Neural cell (in vitro differentiated cells): ENCODE data around the gene VAMP1. TPM values are rescaled to one million over a fixed set of nuclear protein-coding genes. Genes with fewer than 3 reads are reported as not detected.

Experiments
- H2AFZ ChIP-seq: fragments of 200-600, 300-800 bp; sonication (generic), shearing (Covaris generic); 2 replicates; pipeline ENCODE4 v1.6.0; 2014; ENCODE audit warnings: low read depth, mild to moderate bottlenecking, antibody characterized with exemption, low read length, moderate library complexity
- H3F3A ChIP-seq: fragments of 200-600 bp; shearing (Covaris generic); 2 replicates; pipeline ENCODE4 v1.6.1; 2016; ENCODE audit warnings: mild to moderate bottlenecking, moderate library complexity, mixed read lengths, antibody characterized with exemption, low read length; ENCODE audit not compliant: insufficient read depth, poor library complexity, severe bottlenecking
- H3K27ac ChIP-seq: fragments of 200-600, 300-800 bp; sonication (generic), shearing (Covaris generic); 2 replicates; pipeline ENCODE4 v1.5.1; 2014; ENCODE audit warnings: mild to moderate bottlenecking, low read length, moderate library complexity
- H3K27me3 ChIP-seq: fragments of 300-800, 200-600 bp; sonication (generic), shearing (Covaris generic); 2 replicates; pipeline ENCODE4 v1.6.0; 2014; ENCODE audit warnings: mild to moderate bottlenecking, low read depth, low read length, moderate library complexity; ENCODE audit not compliant: insufficient read depth
- H3K36me3 ChIP-seq: fragments of 300-800, 200-600 bp; sonication (generic), shearing (Covaris generic); 2 replicates; pipeline ENCODE4 v1.5.1; 2014; ENCODE audit warnings: mild to moderate bottlenecking, antibody characterized with exemption, low read length, moderate library complexity; ENCODE audit not compliant: insufficient read depth
- H3K4me2 ChIP-seq: fragments of 300-800, 200-600 bp; sonication (generic), shearing (Covaris generic); 2 replicates; pipeline ENCODE4 v1.6.0; 2014; ENCODE audit warnings: mild to moderate bottlenecking, low read length
- H3K4me3 ChIP-seq: fragments of 300-800, 200-600 bp; sonication (generic), shearing (Covaris generic); 2 replicates; pipeline ENCODE4 v1.5.1; 2014; ENCODE audit warnings: mild to moderate bottlenecking, low read length, moderate library complexity
- H3K79me2 ChIP-seq: fragments of 200-600 bp; shearing (Covaris generic); replicated peaks from 2 replicates; pipeline ENCODE4 v1.6.0; 2014; ENCODE audit warnings: mild to moderate bottlenecking, low read length, moderate library complexity; ENCODE audit not compliant: insufficient read depth
- H3K9ac ChIP-seq: fragments of 300-800, 200-600 bp; sonication (generic), shearing (Covaris generic); 2 replicates; pipeline ENCODE4 v1.6.1; 2016; ENCODE audit warnings: mild to moderate bottlenecking, low read length, mixed read lengths
- H3K9me2 ChIP-seq: fragments of 200-600 bp; shearing (Covaris generic); 2 replicates; pipeline ENCODE4 v1.6.1; 2016; ENCODE audit warnings: mild to moderate bottlenecking, low read length, mixed read lengths; ENCODE audit not compliant: insufficient read depth
- H3K9me3 ChIP-seq: fragments of 200-600, 300-800 bp; sonication (generic), shearing (Covaris generic); 2 replicates; pipeline ENCODE4 v1.6.1; 2016; ENCODE audit warnings: mild to moderate bottlenecking, mixed run types, low read length, moderate library complexity, mixed read lengths
- H4K20me1 ChIP-seq: fragments of 200-600 bp; shearing (Covaris generic); 2 replicates; pipeline ENCODE4 v1.6.1; 2016; ENCODE audit warnings: mild to moderate bottlenecking, mixed run types; ENCODE audit not compliant: insufficient read depth
- EP300 ChIP-seq: fragments of 450-650 bp; conservative IDR thresholded peaks from 2 replicates; pipeline ENCODE4 v1.6.1; 2014; ENCODE audit warnings: antibody characterized with exemption, mild to moderate bottlenecking, moderate library complexity; ENCODE audit not compliant: poor library complexity, severe bottlenecking
- EZH2 ChIP-seq: fragments of 200-600, 300-800 bp; shearing (Covaris generic), sonication (generic); IDR thresholded peaks from 2 replicates; pipeline ENCODE4 v1.6.1; 2014; ENCODE audit warnings: antibody characterized with exemption, low read length, borderline replicate concordance, mild to moderate bottlenecking; ENCODE audit not compliant: insufficient read depth, poor library complexity, severe bottlenecking
- MXI1 ChIP-seq: fragments of 450-650 bp; conservative IDR thresholded peaks from 2 replicates; pipeline ENCODE4 v1.6.1; 2014; ENCODE audit warnings: antibody characterized with exemption, mild to moderate bottlenecking; ENCODE audit not compliant: poor library complexity, severe bottlenecking
- POLR2AphosphoS5 ChIP-seq: IDR thresholded peaks from 2 replicates; pipeline ENCODE4 v1.6.1; 2012
- RAD21 ChIP-seq: fragments of 450-650 bp; conservative IDR thresholded peaks from 2 replicates; pipeline ENCODE4 v1.6.1; 2014; ENCODE audit warnings: antibody characterized with exemption, mild to moderate bottlenecking, moderate library complexity
- SMC3 ChIP-seq: fragments of 450-650 bp; conservative IDR thresholded peaks from 2 replicates; pipeline ENCODE4 v1.6.1; 2014; ENCODE audit warnings: antibody characterized with exemption, mild to moderate bottlenecking, moderate library complexity; ENCODE audit not compliant: poor library complexity
- TAF1 ChIP-seq: IDR thresholded peaks from 2 replicates; pipeline ENCODE4 v1.6.1; 2012; ENCODE audit warnings: low read depth
- polyA plus RNA-seq: library from polyadenylated mRNA; depleted of rRNA; stranded (reverse); fragments of >200 nt; gene quantifications from 2 replicates; pipeline ENCODE4 v1.2.3, GENCODE V29; 2014
- TF ChIP-seq, protein P1 (sequence below): fragments of 450-650 bp; IDR thresholded peaks from 2 replicates; pipeline ENCODE4 v1.5.1; 2014; ENCODE audit warnings: antibody characterized with exemption, mild to moderate bottlenecking, moderate library complexity; ENCODE audit not compliant: poor library complexity, severe bottlenecking
- TF ChIP-seq, protein P2 (sequence below): IDR thresholded peaks from 2 replicates; pipeline ENCODE4 v1.6.1; 2012; ENCODE audit warnings: borderline replicate concordance

VAMP1 gene
- polyA plus RNA-seq, 1 donor from 2014 or later, result 4.3 TPM

DNA sequence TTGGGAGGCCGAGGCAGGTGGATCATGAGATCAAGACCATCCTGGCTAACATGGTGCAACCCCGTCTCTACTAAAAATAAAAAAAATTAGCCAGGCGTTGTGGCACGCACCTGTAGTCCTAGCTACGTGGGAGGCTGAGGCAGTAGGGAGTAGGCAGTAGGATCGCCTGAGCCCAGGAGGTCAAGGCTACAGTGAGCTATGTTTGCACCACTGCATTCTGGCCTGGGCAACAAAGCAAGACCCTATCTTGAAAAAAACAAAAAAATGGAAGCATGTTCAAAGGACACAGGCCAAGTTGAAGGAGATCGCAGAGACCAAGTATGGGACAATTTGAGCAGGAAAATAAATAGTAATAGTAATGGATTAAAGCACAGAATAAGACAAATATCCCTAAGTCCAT is 37.6 kb upstream of the VAMP1 start:
- Histone ChIP-seq H3F3A (no peaks in the 10 kb centered on the region), H3K4me3 (no peak overlapping the region), H2AFZ (no peak overlapping the region), H3K9ac (no peak overlapping the region), H3K79me2 (no peaks in the 10 kb centered on the region), H3K36me3 (no peaks in the 10 kb centered on the region), H3K27me3 (no peaks in the 10 kb centered on the region), H3K4me2 (no peak overlapping the region), H3K27ac (no peak overlapping the region), H4K20me1 (no peaks in the 10 kb centered on the region), H3K9me2 (no peaks in the 10 kb centered on the region), H3K9me3 (no peaks in the 10 kb centered on the region)
- TF ChIP-seq EZH2 (no peak), TAF1 (no peak), POLR2AphosphoS5 (no peak), MXI1 (no peak), RAD21 (no peak), SMC3 (no peak), EP300 (no peak)
- TF ChIP-seq, protein P1, sequence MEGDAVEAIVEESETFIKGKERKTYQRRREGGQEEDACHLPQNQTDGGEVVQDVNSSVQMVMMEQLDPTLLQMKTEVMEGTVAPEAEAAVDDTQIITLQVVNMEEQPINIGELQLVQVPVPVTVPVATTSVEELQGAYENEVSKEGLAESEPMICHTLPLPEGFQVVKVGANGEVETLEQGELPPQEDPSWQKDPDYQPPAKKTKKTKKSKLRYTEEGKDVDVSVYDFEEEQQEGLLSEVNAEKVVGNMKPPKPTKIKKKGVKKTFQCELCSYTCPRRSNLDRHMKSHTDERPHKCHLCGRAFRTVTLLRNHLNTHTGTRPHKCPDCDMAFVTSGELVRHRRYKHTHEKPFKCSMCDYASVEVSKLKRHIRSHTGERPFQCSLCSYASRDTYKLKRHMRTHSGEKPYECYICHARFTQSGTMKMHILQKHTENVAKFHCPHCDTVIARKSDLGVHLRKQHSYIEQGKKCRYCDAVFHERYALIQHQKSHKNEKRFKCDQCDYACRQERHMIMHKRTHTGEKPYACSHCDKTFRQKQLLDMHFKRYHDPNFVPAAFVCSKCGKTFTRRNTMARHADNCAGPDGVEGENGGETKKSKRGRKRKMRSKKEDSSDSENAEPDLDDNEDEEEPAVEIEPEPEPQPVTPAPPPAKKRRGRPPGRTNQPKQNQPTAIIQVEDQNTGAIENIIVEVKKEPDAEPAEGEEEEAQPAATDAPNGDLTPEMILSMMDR, result no peak
- TF ChIP-seq, protein P2, sequence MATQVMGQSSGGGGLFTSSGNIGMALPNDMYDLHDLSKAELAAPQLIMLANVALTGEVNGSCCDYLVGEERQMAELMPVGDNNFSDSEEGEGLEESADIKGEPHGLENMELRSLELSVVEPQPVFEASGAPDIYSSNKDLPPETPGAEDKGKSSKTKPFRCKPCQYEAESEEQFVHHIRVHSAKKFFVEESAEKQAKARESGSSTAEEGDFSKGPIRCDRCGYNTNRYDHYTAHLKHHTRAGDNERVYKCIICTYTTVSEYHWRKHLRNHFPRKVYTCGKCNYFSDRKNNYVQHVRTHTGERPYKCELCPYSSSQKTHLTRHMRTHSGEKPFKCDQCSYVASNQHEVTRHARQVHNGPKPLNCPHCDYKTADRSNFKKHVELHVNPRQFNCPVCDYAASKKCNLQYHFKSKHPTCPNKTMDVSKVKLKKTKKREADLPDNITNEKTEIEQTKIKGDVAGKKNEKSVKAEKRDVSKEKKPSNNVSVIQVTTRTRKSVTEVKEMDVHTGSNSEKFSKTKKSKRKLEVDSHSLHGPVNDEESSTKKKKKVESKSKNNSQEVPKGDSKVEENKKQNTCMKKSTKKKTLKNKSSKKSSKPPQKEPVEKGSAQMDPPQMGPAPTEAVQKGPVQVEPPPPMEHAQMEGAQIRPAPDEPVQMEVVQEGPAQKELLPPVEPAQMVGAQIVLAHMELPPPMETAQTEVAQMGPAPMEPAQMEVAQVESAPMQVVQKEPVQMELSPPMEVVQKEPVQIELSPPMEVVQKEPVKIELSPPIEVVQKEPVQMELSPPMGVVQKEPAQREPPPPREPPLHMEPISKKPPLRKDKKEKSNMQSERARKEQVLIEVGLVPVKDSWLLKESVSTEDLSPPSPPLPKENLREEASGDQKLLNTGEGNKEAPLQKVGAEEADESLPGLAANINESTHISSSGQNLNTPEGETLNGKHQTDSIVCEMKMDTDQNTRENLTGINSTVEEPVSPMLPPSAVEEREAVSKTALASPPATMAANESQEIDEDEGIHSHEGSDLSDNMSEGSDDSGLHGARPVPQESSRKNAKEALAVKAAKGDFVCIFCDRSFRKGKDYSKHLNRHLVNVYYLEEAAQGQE, result no peak

DNA sequence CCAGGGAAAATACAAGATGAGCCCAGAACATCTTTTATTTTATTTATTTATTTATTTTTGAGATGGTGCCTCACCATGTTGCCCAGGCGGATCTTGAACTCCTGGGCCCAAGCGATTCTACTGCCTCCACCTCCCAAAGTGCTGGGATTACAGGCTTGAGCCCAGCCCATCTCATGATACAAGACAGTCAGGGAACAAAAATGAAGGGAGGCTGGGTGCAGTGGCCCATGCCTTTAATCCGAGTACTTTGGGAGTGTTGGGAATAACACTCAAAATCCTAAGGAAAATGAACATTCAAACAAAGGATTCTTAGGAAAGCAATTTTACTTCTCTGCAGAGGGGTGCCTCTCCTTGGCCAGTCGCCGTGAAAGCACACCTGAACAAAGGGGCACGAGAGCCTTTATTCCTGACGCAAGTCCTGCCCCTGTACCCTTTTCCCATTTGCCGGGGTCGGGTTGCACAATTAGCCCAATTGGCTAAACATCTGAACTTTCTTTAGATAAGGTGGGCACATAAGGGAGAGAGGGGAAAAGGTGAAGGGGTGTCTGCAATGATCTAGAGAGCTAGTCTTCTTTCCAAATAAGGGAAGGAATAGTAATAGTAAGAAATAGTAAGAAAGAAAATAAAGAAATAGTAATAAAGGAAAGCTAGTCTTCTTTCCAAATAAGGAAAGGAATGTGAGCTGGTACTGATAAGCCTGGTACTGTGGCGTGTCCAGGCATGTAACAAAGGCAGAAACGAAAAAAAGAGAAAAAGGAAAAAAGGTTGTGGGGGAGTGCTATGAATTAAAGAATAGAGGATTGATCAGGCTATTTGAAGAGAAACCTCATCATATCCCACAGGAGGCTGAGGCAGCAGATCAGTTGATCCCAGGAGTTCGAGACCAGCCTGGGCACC is 36.9 kb upstream of the VAMP1 start:
- Histone ChIP-seq H3K79me2 (no peaks in the 10 kb centered on the region), H3F3A (no peaks in the 10 kb centered on the region), H3K9ac (no peak overlapping the region), H3K36me3 (no peaks in the 10 kb centered on the region), H2AFZ (no peak overlapping the region), H3K27ac (no peak overlapping the region), H3K4me2 (no peak overlapping the region), H4K20me1 (no peaks in the 10 kb centered on the region), H3K9me2 (no peaks in the 10 kb centered on the region), H3K9me3 (no peaks in the 10 kb centered on the region), H3K4me3 (no peak overlapping the region), H3K27me3 (no peaks in the 10 kb centered on the region)
- no peak for TF ChIP-seq SMC3
- TF ChIP-seq, protein P1, result no peak
- TF ChIP-seq RAD21, result no peak
- no peak for TF ChIP-seq MXI1
- TF ChIP-seq, protein P2, result no peak
- no peak for TF ChIP-seq EP300
- no peak for TF ChIP-seq TAF1
- no peak for TF ChIP-seq EZH2
- no peak for TF ChIP-seq POLR2AphosphoS5
